H1 (cell line): ENCODE measurements around the gene MCCC1. TPM values are rescaled to one million over a fixed set of nuclear protein-coding genes. Genes with fewer than 3 reads are reported as not detected.

ENCODE experiments used
- CBX5 ChIP-seq: fragments of 300-800, 300-1000 bp; sonication (generic); IDR thresholded peaks from 2 replicates; pipeline ENCODE4 v1.7.1; 2016; ENCODE audit warnings: antibody characterized with exemption, low read length, low read depth
- MAFK ChIP-seq: IDR thresholded peaks from 2 replicates; pipeline ENCODE4 v1.6.1; 2012; ENCODE audit warnings: low read depth, mild to moderate bottlenecking, improper control_type of control experiment, low read length
- NRF1 ChIP-seq: IDR thresholded peaks from 2 replicates; pipeline ENCODE4 v1.6.1; 2011; ENCODE audit warnings: mild to moderate bottlenecking, low read depth, low read length, improper control_type of control experiment
- polyA plus RNA-seq, 7 experiments: library from polyadenylated mRNA; depleted of rRNA in 3 of 7; stranded (reverse) in 5 of 7; unstranded in 2 of 7; fragments of >200 nt in 5 of 7; fragments of 200-250 nt in 2 of 7; gene quantifications; 1 replicate in 5 of 7; 2 replicates in 1 of 7; 4 replicates in 1 of 7; pipeline versions ENCODE4 v1.2.1 to v1.2.3, GENCODE V29; 2011 to 2013; ENCODE audit warnings: missing spikeins in 2 of 7, mixed read lengths in 2 of 7
- total RNA-seq: library from RNA; stranded (reverse); fragmentation: NEBNext Ultra II Directional; extraction: Animal tissue kit (Norgen Biotek cat#: 25700); gene quantifications from 2 replicates; pipeline ENCODE4 v1.2.1, GENCODE V29; 2021
- TF ChIP-seq, protein P1 (sequence below), 3 experiments: IDR thresholded peaks; 1 replicate in 2 of 3; 2 replicates in 1 of 3; pipeline versions ENCODE4 v1.5.1 to v1.6.1; 2011; ENCODE audit warnings: low read length in 3 of 3, mild to moderate bottlenecking in 3 of 3, inconsistent platforms in 2 of 3, low read depth in 1 of 3, moderate library complexity in 1 of 3; ENCODE audit not compliant: insufficient read depth in 1 of 3; ENCODE audit errors: control extremely low read depth in 1 of 3

Gene MCCC1
- total and polyA plus RNA-seq, 2 of the 8 experiments (the other 6 are each of a cell fraction or from before 2014, with no cell fraction given): 10.8 to 21.5 TPM

DNA sequence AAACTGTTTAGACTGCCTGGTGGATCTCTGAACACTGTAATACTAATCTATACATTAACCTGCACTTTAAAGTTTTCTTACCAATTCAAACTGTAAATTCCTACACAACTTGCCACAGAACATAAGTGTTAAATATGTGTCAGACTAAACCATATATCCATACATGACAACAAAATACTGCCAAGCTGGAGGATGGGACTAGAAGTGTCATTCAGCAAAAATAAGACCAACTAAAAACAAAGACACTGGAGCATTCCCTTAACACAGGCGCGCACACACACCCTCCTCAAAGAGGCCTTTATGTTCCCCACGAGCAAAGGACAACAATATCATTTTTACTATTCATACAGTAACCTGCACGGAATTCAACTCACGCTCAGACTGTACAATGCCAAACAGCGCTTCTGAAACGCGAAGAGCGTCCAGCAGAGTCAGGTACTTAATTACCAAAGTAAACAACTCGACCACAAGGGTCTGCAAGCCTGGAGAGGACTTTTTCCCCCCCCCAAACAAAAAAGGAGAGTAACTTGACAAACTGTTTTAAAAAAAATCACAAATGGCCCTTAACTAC is 120.1 kb downstream of the MCCC1 start (continued):
- TF ChIP-seq, protein P1, sequence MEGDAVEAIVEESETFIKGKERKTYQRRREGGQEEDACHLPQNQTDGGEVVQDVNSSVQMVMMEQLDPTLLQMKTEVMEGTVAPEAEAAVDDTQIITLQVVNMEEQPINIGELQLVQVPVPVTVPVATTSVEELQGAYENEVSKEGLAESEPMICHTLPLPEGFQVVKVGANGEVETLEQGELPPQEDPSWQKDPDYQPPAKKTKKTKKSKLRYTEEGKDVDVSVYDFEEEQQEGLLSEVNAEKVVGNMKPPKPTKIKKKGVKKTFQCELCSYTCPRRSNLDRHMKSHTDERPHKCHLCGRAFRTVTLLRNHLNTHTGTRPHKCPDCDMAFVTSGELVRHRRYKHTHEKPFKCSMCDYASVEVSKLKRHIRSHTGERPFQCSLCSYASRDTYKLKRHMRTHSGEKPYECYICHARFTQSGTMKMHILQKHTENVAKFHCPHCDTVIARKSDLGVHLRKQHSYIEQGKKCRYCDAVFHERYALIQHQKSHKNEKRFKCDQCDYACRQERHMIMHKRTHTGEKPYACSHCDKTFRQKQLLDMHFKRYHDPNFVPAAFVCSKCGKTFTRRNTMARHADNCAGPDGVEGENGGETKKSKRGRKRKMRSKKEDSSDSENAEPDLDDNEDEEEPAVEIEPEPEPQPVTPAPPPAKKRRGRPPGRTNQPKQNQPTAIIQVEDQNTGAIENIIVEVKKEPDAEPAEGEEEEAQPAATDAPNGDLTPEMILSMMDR (IDR thresholded peaks at IDR 0.05; ENCODE audit: control extremely low read depth in 1 of 3, insufficient read depth in 1 of 3, low read depth in 1 of 3, low read length in 3 of 3): no peak
- TF ChIP-seq MAFK: no peak
- no peak for TF ChIP-seq CBX5
- TF ChIP-seq NRF1: no peak
